DOHH2 (cell line): Measurements from ENCODE around the gene CYP4F11.

Source experiments
- EZH2phosphoT487 ChIP-seq: fragments of 200-600 bp; sonication (generic); IDR thresholded peaks from 2 replicates; pipeline ENCODE4 v1.6.1; 2017; ENCODE audit warnings: borderline replicate concordance, mild to moderate bottlenecking, antibody characterized with exemption, low read length, moderate library complexity, mixed read lengths
- TF ChIP-seq, protein P1 (sequence below): fragments of 200-600 bp; sonication (generic); IDR thresholded peaks from one replicate; pipeline ENCODE4 v1.5.1; 2014; ENCODE audit warnings: antibody characterized with exemption, mild to moderate bottlenecking, low read depth, low read length; ENCODE audit not compliant: poor library complexity, severe bottlenecking

DNA sequence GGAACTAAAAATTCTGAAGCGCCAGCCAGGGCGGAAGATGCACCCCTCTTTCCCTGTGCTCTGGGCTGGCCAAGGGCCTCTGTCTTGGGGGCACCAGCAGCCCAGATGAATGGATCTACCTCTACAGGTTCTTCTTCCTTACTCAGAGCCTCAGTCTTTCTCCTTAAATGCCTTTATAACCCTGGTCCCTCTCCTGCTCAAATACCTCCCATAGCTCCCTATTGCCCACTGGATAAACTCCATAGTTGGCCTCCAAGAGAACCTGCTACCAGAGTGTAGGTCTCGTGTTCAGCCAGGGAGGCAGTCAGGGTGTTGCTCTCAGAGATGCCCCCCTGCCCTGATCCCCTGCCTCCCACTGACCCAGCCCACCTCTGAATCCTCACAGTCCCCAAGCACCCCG lies 45.0 kb upstream of the CYP4F11 start:
- TF ChIP-seq, protein P1, sequence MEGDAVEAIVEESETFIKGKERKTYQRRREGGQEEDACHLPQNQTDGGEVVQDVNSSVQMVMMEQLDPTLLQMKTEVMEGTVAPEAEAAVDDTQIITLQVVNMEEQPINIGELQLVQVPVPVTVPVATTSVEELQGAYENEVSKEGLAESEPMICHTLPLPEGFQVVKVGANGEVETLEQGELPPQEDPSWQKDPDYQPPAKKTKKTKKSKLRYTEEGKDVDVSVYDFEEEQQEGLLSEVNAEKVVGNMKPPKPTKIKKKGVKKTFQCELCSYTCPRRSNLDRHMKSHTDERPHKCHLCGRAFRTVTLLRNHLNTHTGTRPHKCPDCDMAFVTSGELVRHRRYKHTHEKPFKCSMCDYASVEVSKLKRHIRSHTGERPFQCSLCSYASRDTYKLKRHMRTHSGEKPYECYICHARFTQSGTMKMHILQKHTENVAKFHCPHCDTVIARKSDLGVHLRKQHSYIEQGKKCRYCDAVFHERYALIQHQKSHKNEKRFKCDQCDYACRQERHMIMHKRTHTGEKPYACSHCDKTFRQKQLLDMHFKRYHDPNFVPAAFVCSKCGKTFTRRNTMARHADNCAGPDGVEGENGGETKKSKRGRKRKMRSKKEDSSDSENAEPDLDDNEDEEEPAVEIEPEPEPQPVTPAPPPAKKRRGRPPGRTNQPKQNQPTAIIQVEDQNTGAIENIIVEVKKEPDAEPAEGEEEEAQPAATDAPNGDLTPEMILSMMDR: no peak
- no peak for TF ChIP-seq EZH2phosphoT487
